ENCODE data around the gene COL8A1.

The COL8A1 gene

GRCh38 chr3:99674086-99674789, 35.8 kb downstream of the COL8A1 start:
- no peak for DNase-seq (ENCODE audit: low spot score)

- no peak for DNase-seq (ENCODE audit: low spot score)
Measured at GRCh38 chr3:99678023-99678422, 39.6 kb downstream of the COL8A1 start.

GRCh38 chr3:99678896-99679295, 40.5 kb downstream of the COL8A1 start:
- DNase-seq (ENCODE audit: low spot score), result no peak

GRCh38 chr3:99681512-99681911, 43.1 kb downstream of the COL8A1 start:
- DNase-seq (ENCODE audit: low spot score), result no peak

GRCh38 chr3:99681976-99682375, 43.6 kb downstream of the COL8A1 start:
- no peak for DNase-seq (ENCODE audit: low spot score)

GRCh38 chr3:99683465-99683864, 45.1 kb downstream of the COL8A1 start:
- no peak for DNase-seq (ENCODE audit: low spot score)

- no peak for DNase-seq (ENCODE audit: low spot score)
Measured at GRCh38 chr3:99683876-99684275, 45.5 kb downstream of the COL8A1 start.

GRCh38 chr3:99684644-99685043, 46.2 kb downstream of the COL8A1 start:
- DNase-seq (ENCODE audit: low spot score), result no peak

GRCh38 chr3:99686469-99686868, 48.1 kb downstream of the COL8A1 start:
- DNase-seq (ENCODE audit: low spot score), result no peak

- peak; percentile 15 for DNase-seq (ENCODE audit: low spot score)
Measured at GRCh38 chr3:99686955-99687612, 48.7 kb downstream of the COL8A1 start.

- no peak for DNase-seq (ENCODE audit: low spot score)
Measured at GRCh38 chr3:99690761-99691369, 52.5 kb downstream of the COL8A1 start.

GRCh38 chr3:99693636-99694035, 55.2 kb downstream of the COL8A1 start:
- no peak for DNase-seq (ENCODE audit: low spot score)

GRCh38 chr3:99696497-99696896, 58.1 kb downstream of the COL8A1 start:
- no peak for DNase-seq (ENCODE audit: low spot score)

- no peak for DNase-seq (ENCODE audit: low spot score)
Measured at GRCh38 chr3:99697250-99697649, 58.9 kb downstream of the COL8A1 start.

- no peak for DNase-seq (ENCODE audit: low spot score)
Measured at GRCh38 chr3:99698932-99699331, 60.5 kb downstream of the COL8A1 start.

- no peak for DNase-seq (ENCODE audit: low spot score)
Measured at GRCh38 chr3:99699841-99700240, 61.4 kb downstream of the COL8A1 start.

- no peak for DNase-seq (ENCODE audit: low spot score)
Measured at GRCh38 chr3:99700631-99701268, 62.4 kb downstream of the COL8A1 start.

GRCh38 chr3:99702953-99703943, 64.9 kb downstream of the COL8A1 start:
- DNase-seq (ENCODE audit: low spot score), result no peak

GRCh38 chr3:99704417-99704816, 66.0 kb downstream of the COL8A1 start:
- DNase-seq (ENCODE audit: low spot score), result no peak

GRCh38 chr3:99706410-99706809, 68.0 kb downstream of the COL8A1 start:
- DNase-seq (ENCODE audit: low spot score), result no peak

- DNase-seq (ENCODE audit: low spot score), result no peak
Measured at GRCh38 chr3:99708207-99708745, 69.9 kb downstream of the COL8A1 start.
